Astrocyte (in vitro differentiated cells and primary cell): Measurements from ENCODE around the gene CORO2A. TPM values are rescaled to one million over a fixed set of nuclear protein-coding genes. Genes with fewer than 3 reads are reported as not detected.

ENCODE experiments used
- DNase-seq: peaks from one replicate; pipeline ENCODE4 v3.0.0-alpha.2; 2010; ENCODE audit warnings: low read depth
- FAIRE-seq: peaks from 2 replicates; lab custom pipeline; 2011; peaks lifted over from hg19 to GRCh38; lab: Jason Lieb, UNC
- H2AFZ ChIP-seq: 2 replicates; pipeline ENCODE4 v1.6.0; 2012; ENCODE audit warnings: low read depth, low read length, inconsistent platforms
- H3K27ac ChIP-seq: 2 replicates; pipeline ENCODE4 v1.5.1; 2011; ENCODE audit warnings: low read depth, low read length, inconsistent platforms
- H3K27me3 ChIP-seq: 2 replicates; pipeline ENCODE4 v1.6.0; 2011; ENCODE audit warnings: low read length, inconsistent platforms; ENCODE audit not compliant: insufficient read depth
- H3K36me3 ChIP-seq: 2 replicates; pipeline ENCODE4 v1.5.1; 2011; ENCODE audit warnings: low read length, inconsistent platforms; ENCODE audit not compliant: insufficient read depth
- H3K4me1 ChIP-seq: 2 replicates; pipeline ENCODE4 v1.5.1; 2011; ENCODE audit warnings: low read length, inconsistent platforms; ENCODE audit not compliant: insufficient read depth
- H3K4me2 ChIP-seq: 2 replicates; pipeline ENCODE4 v1.6.0; 2012; ENCODE audit warnings: low read length, inconsistent platforms
- H3K4me3 ChIP-seq: 2 replicates; pipeline ENCODE4 v1.5.1; 2011; ENCODE audit warnings: low read depth, mild to moderate bottlenecking, low read length, inconsistent platforms; ENCODE audit not compliant: insufficient read depth
- H3K79me2 ChIP-seq: 2 replicates; pipeline ENCODE4 v1.6.0; 2012; ENCODE audit warnings: mild to moderate bottlenecking, low read length, inconsistent platforms; ENCODE audit not compliant: insufficient read depth
- H3K9ac ChIP-seq: 2 replicates; pipeline ENCODE4 v1.6.0; 2012; ENCODE audit warnings: mild to moderate bottlenecking, low read length, inconsistent platforms
- H3K9me3 ChIP-seq: 2 replicates; pipeline ENCODE4 v1.5.1; 2012; ENCODE audit warnings: low read depth, mild to moderate bottlenecking, low read length, inconsistent platforms; ENCODE audit not compliant: insufficient read depth
- H4K20me1 ChIP-seq: 2 replicates; pipeline ENCODE4 v1.6.0; 2012; ENCODE audit warnings: low read length, inconsistent platforms; ENCODE audit not compliant: insufficient read depth
- H3K27ac Mint-ChIP-seq: one replicate; pipeline ENCODE4 v1.8.0; 2021; ENCODE audit warnings: mild to moderate bottlenecking, mixed read lengths; ENCODE audit not compliant: unreplicated experiment
- H3K27me3 Mint-ChIP-seq: one replicate; pipeline ENCODE4 v1.8.0; 2021; ENCODE audit warnings: low read depth, mixed read lengths; ENCODE audit not compliant: unreplicated experiment
- H3K36me3 Mint-ChIP-seq: one replicate; pipeline ENCODE4 v1.8.0; 2021; ENCODE audit warnings: low read depth, mixed read lengths; ENCODE audit not compliant: unreplicated experiment
- H3K4me1 Mint-ChIP-seq: one replicate; pipeline ENCODE4 v1.8.0; 2021; ENCODE audit warnings: low read depth, mixed read lengths; ENCODE audit not compliant: unreplicated experiment
- H3K4me3 Mint-ChIP-seq: one replicate; pipeline ENCODE4 v1.8.0; 2021; ENCODE audit warnings: mild to moderate bottlenecking, moderate library complexity, mixed read lengths; ENCODE audit not compliant: unreplicated experiment
- H3K9me3 Mint-ChIP-seq: one replicate; pipeline ENCODE4 v1.8.0; 2021; ENCODE audit warnings: mild to moderate bottlenecking, mixed read lengths; ENCODE audit not compliant: unreplicated experiment
- EZH2 ChIP-seq: IDR thresholded peaks from 2 replicates; pipeline ENCODE4 v1.6.1; 2012; ENCODE audit warnings: mild to moderate bottlenecking, low read length, inconsistent platforms; ENCODE audit not compliant: insufficient read depth
- total RNA-seq: library from RNA; stranded (reverse); gene quantifications from 2 replicates; pipeline ENCODE4 v1.2.1, GENCODE V29; 2021
- TF ChIP-seq, protein P1 (sequence below): IDR thresholded peaks from 2 replicates; pipeline ENCODE4 v1.5.1; 2011; ENCODE audit warnings: low read depth, mild to moderate bottlenecking, inconsistent platforms, low read length, moderate library complexity; ENCODE audit not compliant: insufficient read depth

CORO2A gene
- total RNA-seq, 1 donor from 2014 or later = 11.1 TPM

DNA sequence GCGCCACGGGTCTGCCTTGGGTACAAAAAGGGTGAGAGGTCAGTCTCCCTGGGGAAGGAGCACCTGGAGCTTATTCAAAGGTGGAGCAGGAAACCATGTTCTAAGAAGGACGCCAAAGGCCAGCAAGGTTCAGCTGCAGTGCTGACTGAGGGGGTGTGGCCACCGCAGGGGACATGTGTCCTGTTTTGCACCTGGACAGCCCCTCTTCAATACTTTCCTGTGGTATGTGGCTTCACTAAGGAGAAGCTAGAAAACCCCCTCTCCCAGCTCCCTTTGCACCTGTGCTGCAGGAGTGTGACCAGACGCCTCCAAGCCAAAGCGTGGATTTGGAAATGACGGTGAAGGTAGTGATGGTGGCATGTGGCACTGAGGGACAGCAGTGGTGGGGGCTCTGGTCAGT is 97.0 kb downstream of the CORO2A start:
- Histone ChIP-seq H3K9me3 (no peaks in the 10 kb centered on the region), H3K36me3 (no peaks in the 10 kb centered on the region), H3K4me3 (no peak overlapping the region), H3K27ac (no peak overlapping the region), H2AFZ (no peak overlapping the region), H3K4me2 (no peak overlapping the region), H3K9ac (no peak overlapping the region), H4K20me1 (no peaks in the 10 kb centered on the region), H3K27me3 (no peaks in the 10 kb centered on the region), H3K79me2 (no peaks in the 10 kb centered on the region), H3K4me1 (no peaks in the 10 kb centered on the region)
- Mint-ChIP-seq H3K27ac (no peak overlapping the region), H3K9me3 (no peaks in the 10 kb centered on the region), H3K4me3 (no peak overlapping the region), H3K36me3 (peaks cover 26% of the 10 kb centered on the region), H3K27me3 (peaks cover 8% of the 10 kb centered on the region), H3K4me1 (no peaks in the 10 kb centered on the region)
- FAIRE-seq (no peak), DNase-seq (no peak)
- TF ChIP-seq, protein P1, sequence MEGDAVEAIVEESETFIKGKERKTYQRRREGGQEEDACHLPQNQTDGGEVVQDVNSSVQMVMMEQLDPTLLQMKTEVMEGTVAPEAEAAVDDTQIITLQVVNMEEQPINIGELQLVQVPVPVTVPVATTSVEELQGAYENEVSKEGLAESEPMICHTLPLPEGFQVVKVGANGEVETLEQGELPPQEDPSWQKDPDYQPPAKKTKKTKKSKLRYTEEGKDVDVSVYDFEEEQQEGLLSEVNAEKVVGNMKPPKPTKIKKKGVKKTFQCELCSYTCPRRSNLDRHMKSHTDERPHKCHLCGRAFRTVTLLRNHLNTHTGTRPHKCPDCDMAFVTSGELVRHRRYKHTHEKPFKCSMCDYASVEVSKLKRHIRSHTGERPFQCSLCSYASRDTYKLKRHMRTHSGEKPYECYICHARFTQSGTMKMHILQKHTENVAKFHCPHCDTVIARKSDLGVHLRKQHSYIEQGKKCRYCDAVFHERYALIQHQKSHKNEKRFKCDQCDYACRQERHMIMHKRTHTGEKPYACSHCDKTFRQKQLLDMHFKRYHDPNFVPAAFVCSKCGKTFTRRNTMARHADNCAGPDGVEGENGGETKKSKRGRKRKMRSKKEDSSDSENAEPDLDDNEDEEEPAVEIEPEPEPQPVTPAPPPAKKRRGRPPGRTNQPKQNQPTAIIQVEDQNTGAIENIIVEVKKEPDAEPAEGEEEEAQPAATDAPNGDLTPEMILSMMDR = no peak
- TF ChIP-seq EZH2 = no peak

DNA sequence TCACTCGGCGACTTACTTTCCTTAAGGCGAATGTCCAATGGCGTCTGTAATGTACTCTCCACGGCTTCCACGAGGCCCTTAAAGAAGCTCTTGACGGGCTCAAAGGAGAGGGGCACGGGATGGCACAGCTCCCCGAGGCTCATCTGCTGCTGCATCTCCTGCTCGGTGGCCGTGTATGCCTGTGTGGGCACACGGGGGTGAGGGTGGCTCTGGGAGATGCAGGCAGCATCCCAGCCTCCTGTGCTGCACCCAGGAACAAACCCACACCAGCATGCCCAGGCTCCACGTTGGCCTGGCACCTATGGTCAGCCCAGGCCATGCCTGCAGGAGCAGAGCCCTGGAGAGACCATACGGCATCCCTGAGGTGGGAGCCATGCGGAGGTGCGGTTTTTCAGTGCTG is 97.6 kb downstream of the CORO2A start:
- Mint-ChIP-seq H3K4me1 (no peaks in the 10 kb centered on the region), H3K27me3 (peaks cover 8% of the 10 kb centered on the region), H3K36me3 (peaks cover 27% of the 10 kb centered on the region), H3K4me3 (no peak overlapping the region), H3K27ac (no peak overlapping the region), H3K9me3 (no peaks in the 10 kb centered on the region)
- no peaks in the 10 kb centered on the region for H3K79me2 ChIP-seq
- H4K20me1 ChIP-seq = no peaks in the 10 kb centered on the region
- H3K9me3 ChIP-seq = no peaks in the 10 kb centered on the region
- no peak overlapping the region for H3K27ac ChIP-seq
- DNase-seq = no peak
- FAIRE-seq = no peak
- TF ChIP-seq, protein P1 = no peak
- no peak for TF ChIP-seq EZH2
- H3K4me3 ChIP-seq = no peak overlapping the region
- no peaks in the 10 kb centered on the region for H3K4me1 ChIP-seq
- H3K27me3 ChIP-seq = no peaks in the 10 kb centered on the region
- no peak overlapping the region for H3K4me2 ChIP-seq
- H3K9ac ChIP-seq = no peak overlapping the region
- no peaks in the 10 kb centered on the region for H3K36me3 ChIP-seq
- no peak overlapping the region for H2AFZ ChIP-seq

DNA sequence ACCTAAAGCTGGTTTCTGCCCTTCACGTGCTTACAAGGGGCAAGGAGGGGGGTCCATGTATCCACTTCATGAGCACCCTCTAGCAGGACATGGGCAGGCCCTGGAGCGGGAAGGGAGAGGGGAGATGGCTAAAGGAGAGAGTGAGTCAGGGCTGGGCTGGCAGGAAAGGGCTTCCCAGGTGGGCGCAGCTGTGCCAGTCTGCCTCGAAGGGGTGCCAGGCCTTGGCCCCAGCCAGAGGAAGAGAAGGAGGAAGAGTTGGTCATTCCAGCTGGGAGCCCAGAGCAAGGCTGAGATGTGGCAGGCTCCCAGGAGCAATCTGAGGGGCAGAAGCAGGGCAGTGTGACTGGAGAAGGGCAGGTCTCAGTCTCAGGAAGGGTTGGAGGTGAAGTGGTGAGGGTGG is 98.1 kb downstream of the CORO2A start:
- Histone ChIP-seq H3K4me3 (no peak overlapping the region), H2AFZ (no peak overlapping the region), H3K9ac (no peak overlapping the region), H3K27ac (no peak overlapping the region), H3K4me2 (no peak overlapping the region), H3K27me3 (no peaks in the 10 kb centered on the region), H3K9me3 (no peaks in the 10 kb centered on the region), H3K79me2 (no peaks in the 10 kb centered on the region), H4K20me1 (no peaks in the 10 kb centered on the region), H3K36me3 (no peaks in the 10 kb centered on the region), H3K4me1 (no peaks in the 10 kb centered on the region)
- TF ChIP-seq, protein P1 = no peak
- no peak for TF ChIP-seq EZH2
- Mint-ChIP-seq H3K9me3 (no peaks in the 10 kb centered on the region), H3K4me1 (no peaks in the 10 kb centered on the region), H3K27ac (no peak overlapping the region), H3K36me3 (peaks cover 32% of the 10 kb centered on the region), H3K27me3 (peaks cover 8% of the 10 kb centered on the region), H3K4me3 (no peak overlapping the region)
- DNase-seq (no peak), FAIRE-seq (no peak)
